Neural cell (in vitro differentiated cells): ENCODE data around the gene CACNA1D. TPM values are rescaled to one million over a fixed set of nuclear protein-coding genes. Genes with fewer than 3 reads are reported as not detected.

Experiments used
- H2AFZ ChIP-seq: fragments of 200-600, 300-800 bp; sonication (generic), shearing (Covaris generic); 2 replicates; pipeline ENCODE4 v1.6.0; 2014; ENCODE audit warnings: low read depth, mild to moderate bottlenecking, antibody characterized with exemption, low read length, moderate library complexity
- H3F3A ChIP-seq: fragments of 200-600 bp; shearing (Covaris generic); 2 replicates; pipeline ENCODE4 v1.6.1; 2016; ENCODE audit warnings: mild to moderate bottlenecking, moderate library complexity, mixed read lengths, antibody characterized with exemption, low read length; ENCODE audit not compliant: insufficient read depth, poor library complexity, severe bottlenecking
- H3K27ac ChIP-seq: fragments of 200-600, 300-800 bp; sonication (generic), shearing (Covaris generic); 2 replicates; pipeline ENCODE4 v1.5.1; 2014; ENCODE audit warnings: mild to moderate bottlenecking, low read length, moderate library complexity
- H3K27me3 ChIP-seq: fragments of 300-800, 200-600 bp; sonication (generic), shearing (Covaris generic); 2 replicates; pipeline ENCODE4 v1.6.0; 2014; ENCODE audit warnings: mild to moderate bottlenecking, low read depth, low read length, moderate library complexity; ENCODE audit not compliant: insufficient read depth
- H3K36me3 ChIP-seq: fragments of 300-800, 200-600 bp; sonication (generic), shearing (Covaris generic); 2 replicates; pipeline ENCODE4 v1.5.1; 2014; ENCODE audit warnings: mild to moderate bottlenecking, antibody characterized with exemption, low read length, moderate library complexity; ENCODE audit not compliant: insufficient read depth
- H3K4me2 ChIP-seq: fragments of 300-800, 200-600 bp; sonication (generic), shearing (Covaris generic); 2 replicates; pipeline ENCODE4 v1.6.0; 2014; ENCODE audit warnings: mild to moderate bottlenecking, low read length
- H3K4me3 ChIP-seq: fragments of 300-800, 200-600 bp; sonication (generic), shearing (Covaris generic); 2 replicates; pipeline ENCODE4 v1.5.1; 2014; ENCODE audit warnings: mild to moderate bottlenecking, low read length, moderate library complexity
- H3K79me2 ChIP-seq: fragments of 200-600 bp; shearing (Covaris generic); replicated peaks from 2 replicates; pipeline ENCODE4 v1.6.0; 2014; ENCODE audit warnings: mild to moderate bottlenecking, low read length, moderate library complexity; ENCODE audit not compliant: insufficient read depth
- H3K9ac ChIP-seq: fragments of 300-800, 200-600 bp; sonication (generic), shearing (Covaris generic); 2 replicates; pipeline ENCODE4 v1.6.1; 2016; ENCODE audit warnings: mild to moderate bottlenecking, low read length, mixed read lengths
- H3K9me2 ChIP-seq: fragments of 200-600 bp; shearing (Covaris generic); 2 replicates; pipeline ENCODE4 v1.6.1; 2016; ENCODE audit warnings: mild to moderate bottlenecking, low read length, mixed read lengths; ENCODE audit not compliant: insufficient read depth
- H3K9me3 ChIP-seq: fragments of 200-600, 300-800 bp; sonication (generic), shearing (Covaris generic); 2 replicates; pipeline ENCODE4 v1.6.1; 2016; ENCODE audit warnings: mild to moderate bottlenecking, mixed run types, low read length, moderate library complexity, mixed read lengths
- H4K20me1 ChIP-seq: fragments of 200-600 bp; shearing (Covaris generic); 2 replicates; pipeline ENCODE4 v1.6.1; 2016; ENCODE audit warnings: mild to moderate bottlenecking, mixed run types; ENCODE audit not compliant: insufficient read depth
- CTCF ChIP-seq: fragments of 450-650 bp; IDR thresholded peaks from 2 replicates; pipeline ENCODE4 v1.5.1; 2014; ENCODE audit warnings: antibody characterized with exemption, mild to moderate bottlenecking, moderate library complexity; ENCODE audit not compliant: poor library complexity, severe bottlenecking
- EP300 ChIP-seq: fragments of 450-650 bp; conservative IDR thresholded peaks from 2 replicates; pipeline ENCODE4 v1.6.1; 2014; ENCODE audit warnings: antibody characterized with exemption, mild to moderate bottlenecking, moderate library complexity; ENCODE audit not compliant: poor library complexity, severe bottlenecking
- EZH2 ChIP-seq: fragments of 200-600, 300-800 bp; shearing (Covaris generic), sonication (generic); IDR thresholded peaks from 2 replicates; pipeline ENCODE4 v1.6.1; 2014; ENCODE audit warnings: antibody characterized with exemption, low read length, borderline replicate concordance, mild to moderate bottlenecking; ENCODE audit not compliant: insufficient read depth, poor library complexity, severe bottlenecking
- MXI1 ChIP-seq: fragments of 450-650 bp; conservative IDR thresholded peaks from 2 replicates; pipeline ENCODE4 v1.6.1; 2014; ENCODE audit warnings: antibody characterized with exemption, mild to moderate bottlenecking; ENCODE audit not compliant: poor library complexity, severe bottlenecking
- POLR2AphosphoS5 ChIP-seq: IDR thresholded peaks from 2 replicates; pipeline ENCODE4 v1.6.1; 2012
- RAD21 ChIP-seq: fragments of 450-650 bp; conservative IDR thresholded peaks from 2 replicates; pipeline ENCODE4 v1.6.1; 2014; ENCODE audit warnings: antibody characterized with exemption, mild to moderate bottlenecking, moderate library complexity
- REST ChIP-seq: IDR thresholded peaks from 2 replicates; pipeline ENCODE4 v1.6.1; 2012; ENCODE audit warnings: borderline replicate concordance
- SMC3 ChIP-seq: fragments of 450-650 bp; conservative IDR thresholded peaks from 2 replicates; pipeline ENCODE4 v1.6.1; 2014; ENCODE audit warnings: antibody characterized with exemption, mild to moderate bottlenecking, moderate library complexity; ENCODE audit not compliant: poor library complexity
- TAF1 ChIP-seq: IDR thresholded peaks from 2 replicates; pipeline ENCODE4 v1.6.1; 2012; ENCODE audit warnings: low read depth
- polyA plus RNA-seq: library from polyadenylated mRNA; depleted of rRNA; stranded (reverse); fragments of >200 nt; gene quantifications from 2 replicates; pipeline ENCODE4 v1.2.3, GENCODE V29; 2014

Gene CACNA1D
- polyA plus RNA-seq, 1 donor from 2014 or later = 22.5 TPM

- Histone ChIP-seq H3K27ac (no peak overlapping the region), H3K4me3 (no peak overlapping the region), H3K27me3 (no peaks in the 10 kb centered on the region), H3K9me2 (no peaks in the 10 kb centered on the region), H2AFZ (no peak overlapping the region), H3K79me2 (no peaks in the 10 kb centered on the region), H4K20me1 (no peaks in the 10 kb centered on the region), H3K4me2 (no peak overlapping the region), H3K9ac (no peak overlapping the region), H3F3A (no peaks in the 10 kb centered on the region), H3K36me3 (no peaks in the 10 kb centered on the region), H3K9me3 (no peaks in the 10 kb centered on the region)
- no peak for TF ChIP-seq MXI1
- no peak for TF ChIP-seq EP300
- no peak for TF ChIP-seq SMC3
Observed at GRCh38 chr3:53675022-53675697, 180.7 kb downstream of the CACNA1D start.

GRCh38 chr3:53675942-53676341 is 181.5 kb downstream of the CACNA1D start:
- Histone ChIP-seq H3K4me3 (no peak overlapping the region), H3K36me3 (no peaks in the 10 kb centered on the region), H3K79me2 (no peaks in the 10 kb centered on the region), H3K27ac (no peak overlapping the region), H2AFZ (no peak overlapping the region), H3F3A (no peaks in the 10 kb centered on the region), H4K20me1 (no peaks in the 10 kb centered on the region), H3K9me2 (no peaks in the 10 kb centered on the region), H3K9me3 (no peaks in the 10 kb centered on the region), H3K27me3 (no peaks in the 10 kb centered on the region), H3K9ac (no peak overlapping the region), H3K4me2 (no peak overlapping the region)
- TF ChIP-seq TAF1 (no peak), POLR2AphosphoS5 (no peak), REST (no peak), SMC3 (no peak), EP300 (no peak), EZH2 (no peak), MXI1 (no peak), CTCF (no peak), RAD21 (no peak)
